HG03159 (cell line): ENCODE data around the gene OLFML2B.

Experiments used
- ATAC-seq: cut with Tn5 transposase; IDR thresholded peaks from one replicate; pipeline ENCODE4 v1.9.1; 2021; ENCODE audit warnings: mild to moderate bottlenecking, moderate library complexity; ENCODE audit not compliant: unreplicated experiment

Gene OLFML2B

DNA sequence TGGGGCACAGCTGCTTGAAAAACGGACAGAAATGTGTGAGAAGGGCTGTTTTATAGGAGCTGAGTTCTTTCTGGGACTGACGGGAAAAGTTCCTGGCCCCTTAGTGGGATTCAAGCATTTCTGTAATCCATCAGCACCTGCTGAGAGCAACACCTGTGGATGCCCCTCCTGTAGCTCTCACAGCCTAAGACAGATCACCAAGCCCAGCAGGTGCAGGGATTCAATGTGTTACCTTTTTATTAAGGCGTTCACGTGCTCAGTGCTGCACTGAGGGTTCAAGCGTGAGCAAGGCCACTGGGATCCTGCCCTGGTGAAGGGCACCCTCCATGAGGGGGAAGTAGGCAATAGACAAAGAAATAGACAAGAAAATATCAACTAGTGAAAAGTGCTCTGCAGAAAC lies 14.9 kb downstream of the OLFML2B start:
- no peak for ATAC-seq

DNA sequence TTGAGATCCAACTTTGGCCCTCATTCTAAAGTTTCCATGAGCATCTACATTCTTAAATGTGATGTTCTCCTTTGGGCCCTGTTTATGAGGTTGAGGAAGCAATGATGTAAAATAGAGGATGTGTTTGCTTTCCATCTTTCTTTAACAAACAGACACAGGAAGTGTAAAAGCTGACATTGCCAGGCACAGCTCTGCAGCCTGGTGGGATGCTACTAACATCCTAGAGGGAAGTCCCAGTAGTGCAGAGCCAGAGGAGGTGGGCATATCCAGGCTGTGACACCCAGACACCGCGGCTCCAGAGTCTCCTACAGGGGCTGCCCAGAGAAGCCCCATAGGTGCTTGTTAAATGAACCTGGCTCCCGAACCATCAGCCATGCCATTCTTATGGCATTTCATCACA lies 16.2 kb downstream of the OLFML2B start:
- ATAC-seq, result no peak

DNA sequence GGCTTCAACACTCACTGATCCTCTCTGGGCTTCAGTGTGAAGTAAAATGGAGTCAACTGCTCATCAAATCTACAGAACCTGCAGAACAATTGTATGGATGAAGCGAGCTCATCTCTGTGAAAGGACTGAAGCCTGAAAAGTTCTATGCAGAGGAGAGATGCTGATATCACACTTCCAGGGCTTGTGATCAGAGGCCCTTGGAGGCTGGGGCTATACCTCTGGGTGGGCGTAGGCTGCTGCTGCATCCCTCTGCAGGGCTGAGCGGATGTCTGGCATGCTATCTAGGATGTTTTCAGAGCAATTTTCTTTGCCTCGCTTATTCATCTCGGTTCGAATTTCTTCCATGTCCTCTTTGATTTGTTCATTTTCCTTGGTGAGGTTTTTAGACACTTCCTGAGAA lies 17.6 kb downstream of the OLFML2B start:
- no peak for ATAC-seq

DNA sequence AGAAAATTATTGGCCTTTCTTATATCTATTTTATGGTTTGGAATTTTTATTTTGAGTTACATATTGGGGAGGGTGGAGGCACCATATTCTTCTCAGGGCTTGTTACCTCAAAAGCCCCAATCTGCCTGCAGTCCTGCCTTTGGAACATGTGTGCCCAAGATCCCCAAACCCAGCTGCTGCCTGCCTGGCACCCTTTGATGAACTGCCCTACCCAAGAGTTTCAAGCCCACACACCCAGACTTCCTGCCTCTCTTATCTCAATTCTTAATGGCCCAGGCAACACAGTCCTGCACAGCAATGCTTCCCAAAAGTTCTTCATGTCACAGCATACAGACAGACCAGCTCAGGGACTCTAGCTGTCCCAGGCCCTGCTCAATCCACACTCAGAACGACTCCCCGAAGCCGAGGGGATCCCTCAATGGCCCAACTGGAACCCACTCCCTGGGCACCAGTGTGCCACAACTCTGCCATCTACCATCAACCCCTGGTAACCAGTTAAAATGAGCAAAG lies 19.2 kb downstream of the OLFML2B start:
- no peak for ATAC-seq

DNA sequence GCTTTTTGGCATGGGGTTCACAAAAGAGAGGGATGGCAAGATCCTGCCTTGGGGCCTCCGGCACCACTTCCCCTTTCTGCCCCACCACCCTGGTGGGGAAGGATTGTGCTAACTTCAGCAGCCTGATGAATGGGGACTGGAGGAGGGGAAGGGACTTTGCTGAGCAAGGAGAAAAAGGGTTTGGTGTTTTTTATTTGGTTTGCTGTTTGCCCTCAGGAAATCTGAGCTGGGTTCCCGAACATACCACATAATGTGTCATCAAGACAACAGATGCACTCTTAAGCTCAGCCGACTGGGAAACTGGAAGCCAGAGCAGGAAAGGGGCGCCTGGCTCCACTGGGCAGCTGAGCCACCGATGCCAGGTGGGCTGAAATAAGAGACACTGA lies 19.8 kb downstream of the OLFML2B start:
- no peak for ATAC-seq

DNA sequence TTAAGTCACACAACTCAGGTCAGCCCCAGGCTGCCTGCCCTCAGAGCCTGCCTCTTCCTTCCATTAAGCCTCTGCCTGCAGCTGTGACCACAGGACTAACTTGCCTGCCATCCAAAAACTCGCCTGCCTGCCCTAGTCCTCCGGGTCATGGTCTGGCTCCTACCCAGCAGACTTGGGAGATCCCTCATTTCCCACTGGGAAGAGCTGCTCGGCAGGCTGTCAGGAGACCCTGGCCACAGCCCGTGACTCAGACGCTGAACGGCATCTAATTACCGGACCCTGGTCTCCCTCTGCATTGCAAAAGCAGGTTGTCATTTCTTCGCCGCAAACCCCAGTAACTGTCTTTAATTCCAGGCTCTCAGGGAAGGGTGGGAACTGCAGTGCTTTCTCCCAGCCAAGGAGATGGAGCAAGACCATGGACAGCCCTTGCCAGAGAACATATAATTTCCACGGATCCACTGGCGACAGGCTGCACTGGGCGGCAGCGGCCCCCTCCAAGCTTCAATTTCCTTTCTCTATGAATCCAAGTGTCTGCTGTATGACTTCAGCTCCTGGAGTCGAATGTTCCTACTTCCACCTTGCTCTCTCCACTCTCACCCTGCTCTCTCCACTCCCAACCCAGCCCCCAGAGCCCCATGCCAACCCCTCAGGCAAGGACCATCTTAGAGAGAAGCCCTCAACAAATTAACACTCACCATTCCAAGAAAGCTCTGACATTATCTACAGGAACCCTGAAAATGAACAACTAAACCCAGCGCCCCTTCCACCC lies 20.4 kb downstream of the OLFML2B start:
- no peak for ATAC-seq

DNA sequence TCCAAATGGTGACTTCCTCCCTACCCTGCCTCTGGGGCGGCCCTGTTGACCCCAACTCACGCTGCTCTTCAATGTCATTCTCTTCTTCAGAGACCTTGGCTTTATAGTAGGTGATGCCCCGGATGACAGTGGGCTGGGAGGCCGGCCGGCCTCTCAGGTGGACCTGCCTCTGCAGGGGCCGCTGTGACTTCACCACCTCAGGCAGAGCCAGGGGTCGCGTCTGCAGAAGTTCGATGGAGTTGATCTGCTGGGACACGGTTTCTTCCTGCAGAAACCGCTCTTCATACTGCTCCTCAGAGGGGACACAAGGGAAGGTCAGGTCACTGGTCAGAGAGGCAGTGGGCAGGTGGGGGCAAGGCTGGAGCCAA lies 23.6 kb downstream of the OLFML2B start:
- no peak for ATAC-seq

DNA sequence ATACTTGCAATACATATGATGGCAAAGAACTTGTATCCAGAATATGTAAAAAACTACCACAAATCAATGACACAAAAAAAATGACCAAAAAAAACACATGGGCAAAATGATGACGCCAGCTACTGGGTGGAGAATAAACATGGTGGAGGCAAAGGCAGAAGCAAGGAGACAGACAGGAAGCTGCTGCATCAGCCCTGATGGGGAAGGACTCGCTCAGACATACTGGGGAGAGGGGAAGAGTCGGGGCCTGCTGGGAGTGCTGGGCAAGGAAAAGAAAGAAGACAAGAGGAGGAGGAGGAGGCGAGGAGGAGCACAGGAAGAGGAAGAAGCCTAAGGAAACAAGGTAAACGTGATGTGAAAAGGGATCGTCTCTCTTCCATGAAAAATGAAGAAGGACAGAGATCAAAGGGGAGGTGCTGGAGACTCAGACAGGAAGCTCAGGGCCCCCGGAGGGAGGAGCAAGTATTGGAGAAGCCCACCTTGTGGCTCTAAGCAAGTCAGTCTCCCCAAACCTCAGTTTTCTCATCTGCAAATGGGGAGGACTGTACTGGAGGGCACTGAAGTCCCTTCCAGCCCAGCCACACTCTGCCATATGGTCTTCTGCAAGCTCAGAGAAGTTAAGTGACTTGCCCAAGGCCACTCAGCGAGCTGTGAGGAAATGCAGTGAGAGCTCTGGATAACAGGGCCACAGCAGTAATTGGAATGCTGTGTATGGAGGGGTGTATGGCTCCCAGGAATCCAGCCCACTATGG lies 24.2 kb downstream of the OLFML2B start:
- no peak for ATAC-seq

DNA sequence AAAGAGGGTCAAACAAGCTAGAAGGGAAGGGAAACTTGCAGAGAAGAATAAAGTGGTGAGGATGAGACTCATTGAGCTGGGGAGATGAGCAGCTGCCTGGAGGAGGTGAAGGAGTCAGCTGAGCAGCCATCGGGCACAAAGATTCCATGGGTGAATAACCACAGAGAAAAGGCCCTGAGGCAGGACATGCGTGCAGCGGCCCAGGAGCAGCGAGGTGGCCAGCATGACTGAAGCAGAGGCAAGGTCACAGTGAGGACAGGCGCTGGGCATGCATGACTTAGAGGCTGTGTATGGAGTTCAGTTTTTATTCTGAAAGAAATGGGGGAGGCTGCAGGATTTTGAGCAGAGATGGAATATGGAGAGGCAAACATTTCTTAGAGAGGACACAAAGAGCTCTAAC lies 24.9 kb downstream of the OLFML2B start:
- ATAC-seq, result no peak

DNA sequence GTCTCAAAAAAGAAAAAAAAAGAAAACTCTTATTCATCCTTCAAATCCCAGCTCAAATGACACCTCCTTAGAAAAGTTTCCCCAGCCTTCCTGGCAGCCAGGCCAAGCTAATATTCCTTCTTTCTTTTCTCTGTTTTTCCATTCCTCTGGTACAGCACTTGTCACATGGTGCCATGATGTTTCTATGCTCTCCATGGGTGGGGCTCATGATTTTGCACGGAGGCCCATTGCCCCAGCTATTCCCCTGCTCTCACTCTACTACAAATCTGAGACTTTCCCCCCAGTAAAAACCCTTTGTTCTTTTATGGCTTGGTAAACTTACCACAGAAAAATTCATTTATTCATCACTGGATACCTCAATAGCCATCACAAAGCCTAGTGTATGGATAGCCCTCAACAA lies 26.5 kb downstream of the OLFML2B start:
- no peak for ATAC-seq

DNA sequence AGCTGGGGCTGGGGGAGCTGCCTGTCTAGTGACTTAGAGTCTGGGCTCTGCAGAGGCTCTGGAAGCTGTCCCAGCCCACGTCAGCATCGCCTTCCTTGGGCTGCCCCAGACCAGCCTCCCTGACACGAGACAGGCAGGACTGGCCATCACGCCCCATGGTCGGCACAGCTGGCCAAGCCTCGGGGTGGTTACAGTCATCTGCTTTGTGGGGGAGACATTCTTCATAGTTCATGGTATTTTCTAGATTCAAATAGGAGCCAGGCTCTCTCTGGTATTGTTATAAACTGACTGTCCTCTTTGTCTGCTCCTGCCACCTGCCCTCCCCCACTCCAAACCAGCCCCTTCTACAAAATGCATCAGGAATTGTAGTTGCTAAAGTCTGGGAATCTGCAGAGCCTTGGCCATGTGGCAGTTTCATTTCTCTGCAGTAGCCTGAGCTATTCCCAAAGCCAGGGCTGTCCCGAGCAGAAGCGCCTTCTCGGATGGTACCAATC lies 29.4 kb downstream of the OLFML2B start:
- ATAC-seq, result no peak

DNA sequence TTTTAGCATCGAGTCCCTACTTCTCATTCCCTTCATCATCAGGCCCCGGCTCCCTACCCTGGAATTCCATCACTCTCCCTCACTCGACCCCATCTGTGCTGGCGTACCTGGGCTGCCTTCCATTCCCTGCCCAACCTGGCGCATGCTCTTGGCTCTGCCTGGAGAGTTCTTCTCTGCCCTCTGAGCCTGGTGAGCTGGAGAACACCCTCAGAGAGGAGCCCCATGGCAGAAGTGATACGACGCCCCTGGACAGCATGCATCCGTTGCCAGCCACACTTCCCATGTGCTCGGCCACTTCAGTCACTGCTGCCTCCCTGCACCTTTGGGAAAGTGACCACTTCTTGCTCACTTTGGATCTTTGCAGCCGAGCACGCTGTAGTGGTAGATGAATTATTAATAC lies 30.1 kb downstream of the OLFML2B start:
- no peak for ATAC-seq

DNA sequence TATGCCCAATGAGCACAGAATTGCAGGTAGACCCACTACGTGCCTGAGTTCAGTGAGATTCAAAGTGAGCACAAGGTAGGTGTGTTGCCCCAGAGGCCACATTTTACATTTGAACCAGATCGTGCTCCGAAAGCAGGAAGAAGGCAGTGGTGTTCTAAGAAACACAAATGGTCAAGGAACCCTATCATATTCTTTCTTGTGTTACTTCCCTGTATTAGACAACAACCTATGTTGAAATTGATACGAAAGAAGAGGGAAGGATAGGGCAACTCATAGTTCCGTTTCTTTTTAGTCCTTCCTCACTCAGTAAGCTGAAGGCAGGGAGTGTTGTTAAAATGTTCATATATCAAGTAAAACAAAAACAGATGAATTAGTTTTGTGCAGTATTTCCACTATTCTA lies 33.9 kb downstream of the OLFML2B start:
- no peak for ATAC-seq

DNA sequence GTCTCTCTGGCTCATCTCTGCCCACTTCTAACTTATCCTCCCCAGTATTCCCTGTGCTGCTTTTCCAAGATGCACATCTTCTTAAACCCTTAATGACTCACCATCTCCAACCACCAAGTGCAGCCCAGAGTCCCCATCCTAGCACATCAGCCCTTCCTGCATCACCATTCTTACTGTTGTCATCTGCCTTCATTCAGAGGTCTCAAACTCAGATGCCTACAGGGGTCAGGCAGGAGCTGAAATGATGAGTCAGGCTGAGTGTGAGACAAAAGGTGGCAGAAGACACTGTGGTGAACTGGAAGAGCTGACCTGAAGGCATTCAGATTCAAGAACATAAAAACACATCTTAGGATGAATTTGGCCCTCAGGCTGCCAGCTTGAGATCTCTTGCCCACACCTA lies 34.6 kb downstream of the OLFML2B start:
- no peak for ATAC-seq

DNA sequence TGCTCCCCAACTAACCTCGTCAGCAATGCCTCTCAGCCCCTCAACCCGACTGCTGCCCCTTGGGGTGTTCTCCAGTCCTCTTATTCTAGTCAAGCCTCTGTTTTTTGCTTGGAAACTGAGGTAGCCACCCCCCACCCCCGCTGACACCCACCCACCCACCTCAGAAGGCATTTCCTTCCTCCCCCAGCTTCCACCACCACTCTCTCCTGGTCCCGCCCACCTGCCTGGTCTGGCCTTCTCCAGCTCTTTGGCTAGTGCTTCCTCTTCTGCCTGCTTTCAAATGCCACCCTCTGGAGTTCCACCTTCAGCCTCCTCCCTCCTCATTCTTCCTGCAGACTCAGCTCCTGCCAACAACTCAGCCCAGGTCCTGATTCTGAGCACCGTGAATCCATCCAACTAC lies 35.3 kb downstream of the OLFML2B start:
- ATAC-seq, result no peak

DNA sequence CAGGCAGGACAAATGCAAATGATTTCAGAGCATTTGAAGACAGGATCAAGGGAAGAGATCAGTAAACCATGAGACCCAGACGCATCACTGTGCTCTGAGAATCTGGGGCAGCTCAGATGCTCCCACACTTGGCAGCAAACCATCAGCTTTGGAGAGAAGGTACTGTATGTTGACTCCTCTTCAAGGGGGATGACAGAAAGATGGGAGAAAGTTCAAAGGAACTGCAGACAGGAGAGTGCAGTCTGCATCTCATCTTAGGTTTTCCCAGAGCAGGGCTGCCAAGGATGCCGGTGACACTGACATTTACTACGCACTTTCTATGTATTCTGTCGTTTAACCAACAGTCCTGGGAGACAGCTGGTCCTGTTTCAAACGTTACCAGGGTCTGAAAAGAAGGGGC lies 35.8 kb downstream of the OLFML2B start:
- no peak for ATAC-seq

DNA sequence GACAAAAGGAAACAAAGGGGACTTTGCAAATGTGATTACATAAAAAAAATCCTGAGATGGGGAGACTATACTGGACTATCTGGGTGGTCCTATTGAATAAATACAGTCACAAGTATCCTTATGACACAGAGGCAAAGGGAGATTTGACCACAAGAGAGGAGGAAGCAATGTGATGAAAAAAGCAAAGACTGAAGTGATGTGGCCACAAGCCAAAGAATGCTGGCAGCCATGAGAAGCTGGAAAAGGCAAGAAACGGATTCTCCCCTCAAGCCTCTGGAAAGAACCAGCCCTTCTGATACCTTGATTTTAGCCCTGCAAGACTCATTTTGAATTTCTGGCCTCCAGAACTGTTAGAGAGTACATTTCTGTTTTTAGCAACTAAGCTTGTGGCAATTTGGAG lies 36.4 kb downstream of the OLFML2B start:
- no peak for ATAC-seq

DNA sequence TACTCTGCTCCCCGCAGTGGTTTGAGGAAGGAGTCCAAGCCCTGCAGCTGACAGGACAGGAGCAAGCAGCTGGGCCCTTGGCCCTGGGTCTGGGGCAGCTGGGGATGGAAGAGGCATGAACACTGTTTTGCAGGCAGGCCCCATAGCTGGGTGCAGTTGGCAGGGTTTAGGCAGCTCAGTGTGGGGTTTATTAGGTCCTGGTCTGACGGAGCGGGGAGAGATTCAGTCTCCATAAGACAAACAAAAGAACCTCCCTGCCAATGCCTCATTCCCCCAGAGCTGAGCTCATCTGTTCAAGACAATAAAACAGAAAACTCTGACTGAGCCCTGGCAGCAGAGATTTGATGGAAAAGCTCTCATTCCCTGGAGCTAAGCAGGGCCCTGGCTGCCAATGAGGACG lies 37.3 kb downstream of the OLFML2B start:
- no peak for ATAC-seq

DNA sequence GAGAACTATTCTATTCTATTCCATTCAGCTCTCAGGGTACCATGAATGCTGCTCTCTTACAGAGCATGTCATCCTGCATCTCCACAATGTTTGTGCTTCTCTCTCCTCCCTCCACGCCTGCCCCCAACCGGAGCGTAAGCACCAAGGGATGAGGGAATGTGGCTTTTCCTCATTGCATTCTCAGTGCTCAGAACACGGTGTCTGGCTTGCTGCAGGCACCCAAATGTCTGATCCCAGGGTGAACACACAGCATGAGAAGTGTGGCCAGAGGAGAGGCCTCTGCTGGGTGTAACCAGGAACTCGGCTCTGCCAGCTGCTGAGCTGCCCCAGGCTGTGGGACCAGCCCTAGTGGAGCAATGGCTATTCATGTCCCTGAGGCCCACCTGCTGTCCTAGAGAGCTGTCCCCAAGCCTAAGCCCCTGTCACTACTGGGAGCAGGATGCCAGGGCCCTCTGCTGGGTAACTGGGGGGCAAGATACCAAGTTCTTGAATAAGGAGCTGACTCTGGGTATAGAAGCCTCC lies 38.3 kb downstream of the OLFML2B start:
- ATAC-seq, result no peak

DNA sequence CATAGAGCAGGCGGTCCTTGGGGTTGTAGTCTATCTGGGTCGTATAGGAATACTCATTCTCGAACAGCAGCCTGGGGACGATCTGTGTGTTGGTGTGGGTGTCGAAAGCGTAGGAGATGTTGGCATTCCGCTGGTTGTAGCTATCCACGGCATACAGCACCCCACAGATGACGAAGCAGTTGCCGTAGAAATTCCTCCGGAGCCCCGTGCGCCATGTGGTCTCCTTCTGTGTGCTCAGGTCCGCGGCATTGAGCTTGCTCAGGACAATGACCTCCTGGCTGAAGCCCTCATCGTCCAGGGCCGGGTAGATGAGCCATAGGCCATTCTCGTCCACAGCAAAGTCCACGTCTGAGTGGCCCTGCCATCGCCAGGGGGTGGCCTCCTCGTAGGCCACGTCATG lies 39.9 kb downstream of the OLFML2B start:
- no peak for ATAC-seq

DNA sequence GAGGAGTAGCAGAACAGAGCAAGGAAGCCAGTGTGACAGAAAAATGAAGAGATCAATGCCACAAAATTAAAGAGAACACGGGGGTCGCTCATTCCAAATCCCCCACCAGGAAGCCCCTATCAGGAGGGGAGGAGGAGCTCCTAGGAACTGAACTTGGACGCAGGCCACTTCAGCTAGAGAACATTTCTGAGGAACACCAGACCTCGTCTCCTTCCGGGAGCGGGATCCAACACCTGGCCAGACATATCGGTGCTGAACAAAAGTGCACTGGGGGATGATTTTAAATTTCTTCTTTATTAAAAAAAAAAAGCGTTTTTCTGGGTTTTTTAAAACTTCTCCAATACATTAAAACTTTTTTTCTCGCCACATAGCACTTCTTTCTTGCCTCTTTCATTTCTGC lies 40.8 kb downstream of the OLFML2B start:
- no peak for ATAC-seq

DNA sequence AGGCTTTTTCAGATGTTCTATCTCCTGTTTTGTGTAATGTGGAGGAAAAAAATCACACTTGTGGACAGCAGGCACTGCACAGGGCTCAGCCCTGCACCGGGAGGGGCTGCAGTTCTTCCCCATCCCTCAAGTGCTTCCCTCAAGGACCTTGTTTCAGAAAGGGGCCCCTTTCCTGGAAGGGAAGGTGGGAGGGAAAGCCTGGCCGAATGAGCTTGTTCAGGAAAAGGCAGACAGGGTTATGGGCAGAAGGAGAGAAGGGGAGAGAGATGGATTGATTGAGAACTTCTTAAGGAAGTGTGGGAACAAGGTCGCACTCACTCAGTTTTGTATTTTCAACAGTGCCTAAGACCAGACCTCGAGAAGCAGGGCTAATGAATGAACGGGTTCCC lies 41.2 kb downstream of the OLFML2B start:
- ATAC-seq, result no peak
